Epithelial cell of alveolus of lung (primary cell): ENCODE measurements around the gene CCR9. TPM values are rescaled to one million over a fixed set of nuclear protein-coding genes. Genes with fewer than 3 reads are reported as not detected.

Experiments used
- total RNA-seq: library from RNA; depleted of rRNA; stranded (reverse); fragments of >200 nt; gene quantifications from 2 replicates; pipeline ENCODE4 v1.2.1, GENCODE V29; 2015

Gene CCR9, protein sequence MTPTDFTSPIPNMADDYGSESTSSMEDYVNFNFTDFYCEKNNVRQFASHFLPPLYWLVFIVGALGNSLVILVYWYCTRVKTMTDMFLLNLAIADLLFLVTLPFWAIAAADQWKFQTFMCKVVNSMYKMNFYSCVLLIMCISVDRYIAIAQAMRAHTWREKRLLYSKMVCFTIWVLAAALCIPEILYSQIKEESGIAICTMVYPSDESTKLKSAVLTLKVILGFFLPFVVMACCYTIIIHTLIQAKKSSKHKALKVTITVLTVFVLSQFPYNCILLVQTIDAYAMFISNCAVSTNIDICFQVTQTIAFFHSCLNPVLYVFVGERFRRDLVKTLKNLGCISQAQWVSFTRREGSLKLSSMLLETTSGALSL
- not detected in 2 replicates for total RNA-seq

DNA sequence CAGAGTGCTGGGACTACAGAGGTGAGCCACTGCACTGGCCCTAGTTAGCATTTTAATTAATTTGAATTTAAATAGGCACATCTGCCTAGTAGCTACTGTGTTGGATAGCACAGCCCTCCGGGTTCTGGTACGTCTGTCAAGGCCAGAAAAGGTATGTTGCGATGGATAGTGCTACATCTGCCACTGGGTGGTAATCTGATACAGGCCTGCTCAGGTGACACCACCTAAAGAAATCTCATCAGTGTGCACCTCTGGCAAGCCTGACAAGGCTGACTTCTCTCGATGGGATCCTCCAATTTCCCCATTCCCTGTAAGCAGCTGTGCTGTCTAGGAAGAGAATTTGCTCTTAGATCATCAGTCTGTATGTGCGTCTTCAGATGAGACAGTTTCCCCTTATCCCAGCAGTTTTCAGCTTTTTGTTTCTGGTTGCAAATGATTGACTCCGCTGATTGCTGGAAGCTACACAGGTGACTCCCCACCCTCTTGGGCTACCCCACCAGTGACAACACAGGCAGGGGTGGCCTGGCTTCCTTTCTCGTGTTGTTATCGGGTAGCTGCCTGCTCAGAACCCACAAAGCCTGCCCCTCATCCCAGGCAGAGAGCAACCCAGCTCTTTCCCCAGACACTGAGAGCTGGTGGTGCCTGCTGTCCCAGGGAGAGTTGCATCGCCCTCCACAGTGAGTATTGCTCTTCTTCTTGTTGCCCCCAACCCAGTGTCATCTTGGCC is at the start of gene CCR9:
Gene CCR9, plus strand, starts transcription at position 565 of the 727 bp plus-strand sequence. CDS start 8,391 bp downstream, outside the sequence.

DNA sequence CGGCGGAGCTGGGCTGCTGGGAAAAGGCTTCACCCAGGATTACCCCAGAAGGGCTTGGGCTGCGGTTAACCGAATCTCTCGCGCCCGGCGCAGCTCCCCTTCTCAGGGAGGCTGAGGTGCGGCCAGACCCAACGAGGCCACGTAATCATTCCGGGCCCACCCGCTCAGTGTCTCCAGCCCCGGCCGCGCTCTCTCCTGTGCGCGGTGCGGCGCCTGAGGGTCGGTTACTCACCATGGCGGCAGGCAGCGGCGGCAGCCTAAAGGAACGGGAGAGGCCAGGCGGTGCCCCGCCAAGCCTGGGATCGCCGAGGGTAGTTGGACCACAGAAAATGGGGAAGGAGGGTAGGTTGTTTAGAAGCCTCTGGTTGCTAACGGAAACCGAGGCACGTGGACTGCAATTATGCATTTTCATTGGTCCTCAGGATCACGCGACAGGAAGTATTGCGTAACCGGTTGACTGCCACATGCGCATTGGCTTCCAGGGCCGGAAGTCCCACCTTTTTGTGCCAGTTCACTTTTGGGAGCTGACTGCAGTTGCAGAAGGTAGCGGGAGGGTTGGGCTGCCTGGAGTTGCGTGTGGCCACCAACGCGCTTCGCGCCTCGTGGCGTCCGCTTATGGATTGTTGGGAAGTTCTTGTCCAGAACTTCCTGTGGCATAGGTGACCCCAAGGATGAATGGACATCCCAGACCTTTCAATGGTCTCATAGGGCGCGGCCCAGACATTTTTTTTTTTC is 44.4 kb upstream of the CCR9 start, which contains the start of gene LZTFL1:
Gene LZTFL1, minus strand, starts transcription at position 363 of the 735 bp plus-strand sequence. Its CDS starts 128 bp downstream, at position 235.

DNA sequence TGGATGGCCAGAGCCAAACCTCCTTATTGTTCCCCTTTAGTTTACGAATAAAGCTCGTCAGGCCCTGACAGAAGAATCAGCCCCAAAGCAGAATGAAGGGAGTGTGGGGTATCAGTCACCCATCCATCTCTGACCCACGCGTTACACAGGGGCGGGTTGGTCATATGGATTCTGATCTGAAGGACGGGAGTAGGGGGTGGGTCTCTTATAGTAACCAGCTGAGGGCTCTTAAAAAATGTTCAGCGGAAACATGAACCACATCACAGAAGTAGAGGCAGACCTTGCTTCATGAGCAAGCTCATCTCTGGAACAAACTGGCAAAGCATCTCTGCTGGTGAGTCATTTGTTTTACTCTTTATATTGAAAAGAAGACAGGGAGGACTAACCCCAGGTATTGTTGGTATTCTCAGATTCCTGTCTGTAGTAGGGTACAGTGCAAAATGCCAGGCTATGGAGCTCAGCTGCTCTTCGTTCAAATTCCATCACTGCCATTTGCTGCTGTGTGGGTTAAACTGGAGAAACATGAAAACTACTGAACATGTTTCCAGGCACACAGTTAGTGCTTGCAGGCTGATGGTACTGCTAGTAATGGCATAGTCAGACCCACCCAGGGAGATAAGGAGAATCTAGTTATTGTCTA is 57.0 kb downstream of the CCR9 start, which contains the start of gene CXCR6:
Gene CXCR6, plus strand, starts transcription at position 258 of the 640 bp plus-strand sequence. CDS start 3,018 bp downstream, outside the sequence.

Other genes starting within 250 kb of the CCR9 start
- gene SACM1L, start 197.1 kb upstream of the CCR9 start, total RNA-seq, result 13.6 and 18.5 TPM in 2 replicates
- not detected in 2 replicates for gene SLC6A20, start 90.0 kb upstream of the CCR9 start, total RNA-seq
- gene LZTFL1, start 44.4 kb upstream of the CCR9 start, total RNA-seq, result 12.8 and 15.4 TPM in 2 replicates
- gene CXCR6, start 56.9 kb downstream of the CCR9 start, total RNA-seq, result not detected in 2 replicates
- gene FYCO1, start 109.3 kb downstream of the CCR9 start, total RNA-seq, result 10.0 and 13.4 TPM in 2 replicates
- not detected in 2 replicates for gene XCR1, start 140.9 kb downstream of the CCR9 start, total RNA-seq